Skeletal muscle satellite cell (primary cell): ENCODE measurements around the gene MID2.
"Not testable (repeated sequence)": the region's sequence is repeated elsewhere in the genome, so short reads cannot be mapped to it uniquely, and the experiment has no call there.

Source experiments
- H3K27me3 ChIP-seq: 2 replicates; pipeline ENCODE4 v1.7.0; 2013; ENCODE audit warnings: low read length; ENCODE audit not compliant: control insufficient read depth, insufficient read depth
- H3K36me3 ChIP-seq: 2 replicates; pipeline ENCODE4 v1.7.0; 2013; ENCODE audit warnings: mild to moderate bottlenecking, control low read depth, low read length; ENCODE audit not compliant: insufficient read depth
- H3K4me1 ChIP-seq: 2 replicates; pipeline ENCODE4 v1.7.0; 2013; ENCODE audit warnings: low read length; ENCODE audit not compliant: control insufficient read depth, insufficient read depth
- H3K4me2 ChIP-seq: 2 replicates; pipeline ENCODE4 v1.7.0; 2013; ENCODE audit warnings: mild to moderate bottlenecking, low read length
- H3K4me3 ChIP-seq: 2 replicates; pipeline ENCODE4 v1.7.0; 2013; ENCODE audit warnings: low read length
- H3K9ac ChIP-seq: 2 replicates; pipeline ENCODE4 v1.7.0; 2013; ENCODE audit warnings: mild to moderate bottlenecking, low read depth, low read length, moderate library complexity
- H3K9me3 ChIP-seq: replicated peaks from 2 replicates; pipeline ENCODE4 v1.7.0; 2013; ENCODE audit warnings: mild to moderate bottlenecking, control low read depth, low read length

MID2 gene

GRCh38 chrX:107848591-107848990 lies 22.9 kb downstream of the MID2 start:
- Histone ChIP-seq H3K4me3 (no peak overlapping the region), H3K36me3 (no peaks in the 10 kb centered on the region), H3K9ac (no peak overlapping the region), H3K9me3 (no peaks in the 10 kb centered on the region), H3K4me1 (peaks cover 5% of the 10 kb centered on the region), H3K4me2 (no peak overlapping the region), H3K27me3 (peaks cover 12% of the 10 kb centered on the region)

DNA sequence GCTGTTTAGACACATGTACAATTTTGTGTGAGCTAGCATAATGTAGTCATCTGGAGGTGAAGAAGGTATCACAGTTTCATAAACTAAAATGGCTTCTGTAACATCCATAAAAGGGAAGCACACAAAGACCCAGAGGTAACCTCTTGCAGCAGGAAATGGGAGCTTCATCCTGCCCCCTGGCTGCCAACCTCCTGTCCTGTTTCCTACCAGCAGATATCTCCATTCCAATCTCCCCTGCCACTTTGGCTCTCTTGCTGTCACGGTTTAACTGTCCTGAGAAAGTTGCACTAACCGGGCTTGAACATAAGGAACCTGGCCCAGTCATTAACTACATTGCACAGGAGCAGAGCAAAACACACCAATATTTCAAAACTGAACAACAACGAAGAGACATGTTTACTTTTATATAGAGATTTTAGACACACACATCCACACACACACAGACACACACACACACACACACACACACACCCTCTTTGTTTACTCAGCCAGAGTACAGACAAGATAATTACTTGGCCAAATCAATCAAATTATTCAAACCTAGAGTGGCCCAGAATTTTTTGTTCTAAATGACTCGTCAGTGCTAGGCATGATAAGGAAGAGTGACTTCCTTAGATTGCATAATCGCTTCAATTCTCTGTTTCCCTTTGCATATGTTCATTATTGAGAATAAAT lies 24.2 kb downstream of the MID2 start:
- H3K9ac ChIP-seq, result no peak overlapping the region
- H3K4me2 ChIP-seq, result no peak overlapping the region
- H3K36me3 ChIP-seq, result no peaks in the 10 kb centered on the region
- H3K4me1 ChIP-seq, result peaks cover 5% of the 10 kb centered on the region
- H3K9me3 ChIP-seq, result no peaks in the 10 kb centered on the region
- no peak overlapping the region for H3K4me3 ChIP-seq
- peaks cover 11% of the 10 kb centered on the region for H3K27me3 ChIP-seq

GRCh38 chrX:107850422-107850765 lies 24.7 kb downstream of the MID2 start:
- peaks cover 11% of the 10 kb centered on the region for H3K27me3 ChIP-seq
- H3K9ac ChIP-seq, result no peak overlapping the region

DNA sequence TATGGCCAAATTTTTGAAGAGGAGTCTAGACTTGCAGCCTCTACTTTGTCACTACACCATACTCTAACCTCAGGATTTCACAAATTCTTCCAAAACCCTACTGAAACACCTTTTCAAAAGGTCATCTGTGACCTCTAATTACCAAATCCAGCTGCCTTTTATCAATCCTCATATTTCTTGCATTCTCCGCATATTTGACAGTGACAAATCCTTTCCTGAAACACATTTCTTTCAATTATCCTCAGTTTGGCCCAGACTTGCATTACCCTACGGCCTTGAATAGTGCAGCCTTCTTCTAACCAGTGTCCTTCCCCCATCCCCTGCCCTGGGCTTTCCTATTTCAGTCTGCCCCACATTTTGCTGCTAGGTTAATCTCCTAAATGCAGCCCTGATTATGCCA lies 25.5 kb downstream of the MID2 start:
- peaks cover 5% of the 10 kb centered on the region for H3K4me1 ChIP-seq
- H3K9me3 ChIP-seq, result no peaks in the 10 kb centered on the region
- H3K4me3 ChIP-seq, result no peak overlapping the region
- no peaks in the 10 kb centered on the region for H3K36me3 ChIP-seq
- no peak overlapping the region for H3K4me2 ChIP-seq
- peaks cover 7% of the 10 kb centered on the region for H3K27me3 ChIP-seq
- H3K9ac ChIP-seq, result no peak overlapping the region

More at GRCh38 chrX:107850422-107850765, 24.7 kb downstream of the MID2 start:
- H3K4me2 ChIP-seq, result no peak overlapping the region
- peaks cover 5% of the 10 kb centered on the region for H3K4me1 ChIP-seq
- no peak overlapping the region for H3K4me3 ChIP-seq
- H3K9me3 ChIP-seq, result no peaks in the 10 kb centered on the region
- no peaks in the 10 kb centered on the region for H3K36me3 ChIP-seq

- H3K27me3 ChIP-seq, result peaks cover 11% of the 10 kb centered on the region
- H3K4me3 ChIP-seq, H3K36me3 ChIP-seq, H3K9ac ChIP-seq, H3K4me2 ChIP-seq, H3K9me3 ChIP-seq, H3K4me1 ChIP-seq: not testable (repeated sequence)
Observed at GRCh38 chrX:107851665-107852064, 26.0 kb downstream of the MID2 start.

- Histone ChIP-seq H3K9ac (no peak overlapping the region), H3K27me3 (peaks cover 7% of the 10 kb centered on the region), H3K4me2 (no peak overlapping the region)
Observed at GRCh38 chrX:107856289-107856688, 30.6 kb downstream of the MID2 start.

DNA sequence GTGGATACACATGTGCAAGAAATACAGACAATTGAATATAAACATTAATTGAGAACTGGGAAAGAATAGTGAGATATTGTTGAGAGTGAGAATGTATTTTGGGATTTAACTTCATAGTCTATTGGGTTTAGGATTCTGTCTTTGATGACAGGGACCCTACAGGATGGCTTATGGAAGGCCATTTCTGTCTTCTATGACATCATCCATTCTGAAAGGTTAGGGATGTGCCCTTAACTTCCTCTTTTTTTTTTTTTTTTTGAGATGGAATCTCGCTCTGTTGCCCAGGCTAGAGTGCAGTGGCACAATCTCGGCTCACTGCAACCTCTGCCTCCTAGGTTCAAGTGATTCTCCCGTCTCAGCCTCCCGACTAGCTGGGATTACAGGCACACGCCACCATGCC lies 31.4 kb downstream of the MID2 start:
- not testable (repeated sequence) for H3K9ac ChIP-seq, H3K36me3 ChIP-seq, H3K4me3 ChIP-seq, H3K4me2 ChIP-seq, H3K27me3 ChIP-seq, H3K9me3 ChIP-seq, H3K4me1 ChIP-seq

More at GRCh38 chrX:107856289-107856688, 30.6 kb downstream of the MID2 start:
- Histone ChIP-seq H3K9me3 (no peaks in the 10 kb centered on the region), H3K4me1 (peaks cover 5% of the 10 kb centered on the region), H3K4me3 (no peak overlapping the region), H3K36me3 (no peaks in the 10 kb centered on the region)

DNA sequence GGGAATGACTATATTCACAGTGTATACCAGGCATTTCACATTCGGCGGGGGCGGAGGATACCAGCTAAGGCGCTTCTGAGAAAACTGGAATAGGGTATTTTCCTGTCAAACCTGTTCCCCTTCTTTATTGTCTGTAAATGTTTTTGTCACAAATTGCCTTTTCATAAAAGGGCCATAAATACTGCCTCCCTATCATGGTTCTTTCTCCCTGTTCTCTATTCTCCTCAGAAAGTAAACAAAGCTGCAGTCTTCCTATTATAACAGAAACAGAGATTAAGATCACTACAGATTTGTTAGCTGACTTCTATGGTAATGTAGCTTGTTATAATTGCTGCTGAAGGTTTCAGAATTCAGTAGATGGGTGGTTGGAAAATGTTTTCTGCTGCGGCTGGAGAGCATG lies 32.2 kb downstream of the MID2 start:
- no peak overlapping the region for H3K4me3 ChIP-seq
- H3K27me3 ChIP-seq, result peaks cover 7% of the 10 kb centered on the region
- H3K9ac ChIP-seq, result no peak overlapping the region
- peaks cover 5% of the 10 kb centered on the region for H3K4me1 ChIP-seq
- H3K36me3 ChIP-seq, result no peaks in the 10 kb centered on the region
- H3K9me3 ChIP-seq, result no peaks in the 10 kb centered on the region
- no peak overlapping the region for H3K4me2 ChIP-seq

GRCh38 chrX:107861056-107861455 lies 35.4 kb downstream of the MID2 start:
- H3K9ac ChIP-seq, result no peak overlapping the region
- H3K4me1 ChIP-seq, result peaks cover 5% of the 10 kb centered on the region
- peaks cover 7% of the 10 kb centered on the region for H3K27me3 ChIP-seq
- no peaks in the 10 kb centered on the region for H3K9me3 ChIP-seq
- no peak overlapping the region for H3K4me2 ChIP-seq
- no peak overlapping the region for H3K4me3 ChIP-seq
- no peaks in the 10 kb centered on the region for H3K36me3 ChIP-seq

DNA sequence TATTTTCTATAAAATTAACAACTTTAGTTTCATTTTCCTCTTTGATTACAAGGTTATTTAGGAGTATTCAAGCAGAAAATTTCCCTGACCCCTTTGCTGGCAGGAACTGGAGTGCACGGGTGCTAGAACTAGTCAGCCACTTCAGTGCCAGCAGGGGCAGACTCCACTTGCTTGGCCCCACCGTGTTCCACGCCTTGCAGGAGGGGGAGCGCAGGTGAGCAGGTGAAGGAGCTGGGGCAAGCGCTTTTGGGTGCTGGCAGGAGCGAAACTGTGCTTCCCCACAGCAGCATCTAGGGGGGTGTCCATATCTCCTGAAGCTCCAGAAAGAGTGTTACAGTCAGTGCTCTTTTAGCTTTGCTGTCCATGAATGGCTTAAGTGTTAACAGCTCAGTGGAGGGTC lies 45.5 kb downstream of the MID2 start:
- H3K9me3 ChIP-seq, result no peaks in the 10 kb centered on the region
- H3K36me3 ChIP-seq, result no peaks in the 10 kb centered on the region
- H3K27me3 ChIP-seq, result peaks cover 8% of the 10 kb centered on the region
- no peak overlapping the region for H3K4me2 ChIP-seq
- no peak overlapping the region for H3K4me3 ChIP-seq
- H3K9ac ChIP-seq, result no peak overlapping the region
- no peaks in the 10 kb centered on the region for H3K4me1 ChIP-seq

DNA sequence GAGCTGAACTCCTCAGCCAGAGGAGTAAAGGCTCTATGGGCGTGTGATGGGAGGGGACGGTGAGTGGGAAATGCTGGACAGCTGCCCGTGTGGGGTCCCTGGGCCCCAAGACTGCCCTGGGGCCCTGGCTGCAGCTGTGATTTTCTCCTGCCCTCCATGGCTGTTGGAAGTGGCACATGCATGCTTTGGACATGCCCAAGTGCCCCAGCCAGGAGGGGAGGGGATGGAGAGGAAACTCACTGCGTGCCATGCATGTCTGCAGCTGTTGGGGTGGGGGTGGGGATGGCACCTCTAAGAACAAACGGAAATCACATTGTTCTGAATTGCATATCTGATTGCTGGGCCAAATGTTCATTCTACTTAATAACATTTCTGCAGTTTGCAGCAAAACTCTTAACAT lies 52.4 kb downstream of the MID2 start:
- Histone ChIP-seq H3K4me1 (peaks cover 5% of the 10 kb centered on the region), H3K4me3 (no peak overlapping the region), H3K9ac (no peak overlapping the region), H3K27me3 (peaks cover 4% of the 10 kb centered on the region), H3K4me2 (no peak overlapping the region), H3K36me3 (no peaks in the 10 kb centered on the region), H3K9me3 (no peaks in the 10 kb centered on the region)

DNA sequence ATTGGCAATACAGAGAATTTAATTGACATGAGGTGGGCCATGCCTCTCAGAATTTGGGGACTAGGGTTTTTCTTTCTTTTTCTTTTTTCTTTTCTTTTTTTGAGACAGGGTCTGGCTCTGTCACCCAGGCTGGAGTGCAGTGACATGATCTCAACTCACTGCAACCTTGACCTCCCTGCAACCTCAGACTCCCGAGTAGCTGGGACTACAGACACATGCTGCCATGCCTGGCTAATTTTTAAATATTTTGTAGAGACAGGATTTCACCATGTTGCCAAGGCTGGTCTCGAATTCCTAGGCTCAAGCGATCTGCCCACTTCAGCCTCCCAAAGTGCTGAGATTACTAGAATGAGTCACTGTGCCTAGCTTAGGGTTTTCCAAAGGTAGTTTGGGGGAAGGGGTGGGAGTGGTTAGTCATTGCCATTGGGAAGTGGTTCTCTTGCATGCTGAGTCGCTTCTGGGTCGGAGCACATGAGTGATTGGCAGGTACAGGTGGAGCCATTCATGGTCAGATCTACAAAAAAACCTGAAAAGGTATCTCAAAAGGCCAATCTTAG lies 54.5 kb downstream of the MID2 start:
- no peak overlapping the region for H3K9ac ChIP-seq
- H3K9me3 ChIP-seq, result no peaks in the 10 kb centered on the region
- H3K4me2 ChIP-seq, result no peak overlapping the region
- H3K4me1 ChIP-seq, result peaks cover 5% of the 10 kb centered on the region
- no peaks in the 10 kb centered on the region for H3K27me3 ChIP-seq
- H3K36me3 ChIP-seq, result no peaks in the 10 kb centered on the region
- no peak overlapping the region for H3K4me3 ChIP-seq
